Gastroesophageal sphincter (tissue), 4 donors: ENCODE measurements around the gene ST8SIA6. TPM values are rescaled to one million over a fixed set of nuclear protein-coding genes. Genes with fewer than 3 reads are reported as not detected.
"Not testable (repeated sequence)": the region's sequence is repeated elsewhere in the genome, so short reads cannot be mapped to it uniquely, and the experiment has no call there.

Experiments used
- ATAC-seq: fragments of 150-250 bp; one replicate; pipeline ENCODE4 v1.9.1; 2016; ENCODE audit warnings: mild to moderate bottlenecking, moderate library complexity
- H3K27ac ChIP-seq, 4 donors: fragments of 200-600 bp; sonication (generic) in 3 of 4; 1 replicate in 3 of 4; 2 replicates in 1 of 4; pipeline ENCODE4 v1.5.1; 2016 to 2019
- H3K27me3 ChIP-seq: fragments of 200-600 bp; sonication (generic); one replicate; pipeline ENCODE4 v1.5.1; 2019
- H3K36me3 ChIP-seq, 2 donors: fragments of 200-600 bp; sonication (generic); one replicate each; pipeline ENCODE4 v1.5.1; 2019; ENCODE audit warnings: control low read depth in 1 of 2
- H3K4me1 ChIP-seq, 3 donors: fragments of 200-600 bp; sonication (generic); 1 replicate in 2 of 3; 2 replicates in 1 of 3; pipeline ENCODE4 v1.5.1; 2016 to 2019; ENCODE audit warnings: control low read depth in 2 of 3
- H3K4me3 ChIP-seq, 2 donors: fragments of 200-600 bp; sonication (generic); one replicate each; pipeline ENCODE4 v1.5.1; 2019; ENCODE audit warnings: mild to moderate bottlenecking in 1 of 2, moderate library complexity in 1 of 2
- H3K9me3 ChIP-seq, 3 donors: fragments of 200-600 bp; sonication (generic); one replicate each; pipeline ENCODE4 v1.5.1; 2017 to 2019; ENCODE audit warnings: control low read depth in 2 of 3
- EP300 ChIP-seq: sonication (generic); formaldehyde crosslinking; IDR thresholded peaks from one replicate; pipeline ENCODE4 v1.6.1; 2017; ENCODE audit warnings: antibody characterized with exemption, mild to moderate bottlenecking
- POLR2A ChIP-seq, 2 donors: fragments of 450-650 bp; IDR thresholded peaks; one replicate each; pipeline ENCODE4 v1.6.1; 2017; ENCODE audit warnings: antibody characterized with exemption in 2 of 2, mild to moderate bottlenecking in 2 of 2, moderate library complexity in 1 of 2
- POLR2AphosphoS5 ChIP-seq: sonication (generic); formaldehyde crosslinking; IDR thresholded peaks from one replicate; pipeline ENCODE4 v1.6.1; 2017; ENCODE audit warnings: antibody characterized with exemption
- WGBS, 2 donors: methylation state at CpG; one replicate each; pipeline ENCODE4 v1.1.5; 2018; ENCODE audit warnings: low coverage in 1 of 2; 5-methylcytosine and 5-hydroxymethylcytosine counted together
- total RNA-seq, 4 donors: library from RNA; depleted of rRNA; stranded (reverse); fragments of >200 nt; gene quantifications; one replicate each; pipeline ENCODE4 v1.1.0, GENCODE V29; 2016
- TF ChIP-seq, protein P1 (sequence below), 4 experiments: fragments of 200-600 bp in 2 of 4; fragments of 450-650 bp in 2 of 4; sonication (generic) in 1 of 4; IDR thresholded peaks; one replicate each; pipeline ENCODE4 v1.5.1; 2017 to 2019; ENCODE audit warnings: antibody characterized with exemption in 4 of 4, mild to moderate bottlenecking in 2 of 4, moderate library complexity in 2 of 4

Gene ST8SIA6
- 1 to 10 TPM in 2 of 4 donors, not detected in 2; 1.5 to 1.9 TPM for total RNA-seq

DNA sequence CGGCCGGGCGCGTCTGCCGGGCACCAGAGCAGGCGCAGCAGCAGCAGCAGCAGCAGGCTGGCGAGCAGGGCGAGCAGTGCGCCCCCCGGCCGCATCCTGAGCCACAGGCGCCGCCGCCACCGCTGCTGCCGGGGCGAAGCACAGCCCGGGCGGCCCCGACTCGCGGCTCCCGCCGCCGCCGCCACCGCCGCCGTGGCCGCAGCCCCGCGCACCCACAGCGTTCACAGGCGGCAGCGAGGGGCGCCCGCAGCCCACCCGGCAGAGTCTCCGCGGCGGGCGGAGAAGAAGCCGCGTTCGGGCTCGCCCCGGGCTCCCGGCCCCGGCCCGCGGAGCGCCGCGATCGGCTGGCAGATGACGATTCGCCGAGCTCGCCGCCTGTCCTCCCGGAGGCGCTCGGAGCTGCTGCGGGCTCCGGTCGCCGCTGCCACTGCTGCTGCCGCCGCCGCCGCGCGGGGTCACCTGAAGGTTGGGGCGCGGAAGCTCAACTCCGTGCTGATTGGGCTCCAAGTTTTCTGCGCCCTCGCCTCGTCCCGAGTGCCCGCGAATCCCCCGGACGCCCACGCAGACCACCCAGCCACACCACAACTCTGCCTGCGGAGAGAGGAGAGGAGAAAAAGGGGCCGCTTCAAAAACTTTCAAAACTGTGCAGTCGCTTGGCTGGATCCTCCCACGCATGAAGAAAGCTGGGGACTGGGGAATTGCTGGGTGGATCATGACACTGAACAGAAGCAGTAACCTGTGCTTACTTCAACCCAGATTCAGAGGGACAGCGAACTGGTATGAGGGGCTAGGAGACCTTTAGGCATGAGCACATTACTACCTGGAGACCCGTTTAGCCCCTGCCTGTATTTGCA is at the start of gene ST8SIA6:
TSS of gene ST8SIA6 (minus strand) at position 435 of the 854 bp plus-strand sequence. CDS start at position 95, 340 bp downstream.
- H3K27me3 ChIP-seq: peaks cover 66% of the 10 kb centered on the region
- ATAC-seq: peak; percentile 53
- peak within 1 kb of the TSS; percentile 13 to 54 for H3K4me3 ChIP-seq
- WGBS, 2 donors: 50 to 68% methylated on average over 1 to 2 of the region's 91 CpGs
- TF ChIP-seq EP300: no peak
- TF ChIP-seq, protein P1, sequence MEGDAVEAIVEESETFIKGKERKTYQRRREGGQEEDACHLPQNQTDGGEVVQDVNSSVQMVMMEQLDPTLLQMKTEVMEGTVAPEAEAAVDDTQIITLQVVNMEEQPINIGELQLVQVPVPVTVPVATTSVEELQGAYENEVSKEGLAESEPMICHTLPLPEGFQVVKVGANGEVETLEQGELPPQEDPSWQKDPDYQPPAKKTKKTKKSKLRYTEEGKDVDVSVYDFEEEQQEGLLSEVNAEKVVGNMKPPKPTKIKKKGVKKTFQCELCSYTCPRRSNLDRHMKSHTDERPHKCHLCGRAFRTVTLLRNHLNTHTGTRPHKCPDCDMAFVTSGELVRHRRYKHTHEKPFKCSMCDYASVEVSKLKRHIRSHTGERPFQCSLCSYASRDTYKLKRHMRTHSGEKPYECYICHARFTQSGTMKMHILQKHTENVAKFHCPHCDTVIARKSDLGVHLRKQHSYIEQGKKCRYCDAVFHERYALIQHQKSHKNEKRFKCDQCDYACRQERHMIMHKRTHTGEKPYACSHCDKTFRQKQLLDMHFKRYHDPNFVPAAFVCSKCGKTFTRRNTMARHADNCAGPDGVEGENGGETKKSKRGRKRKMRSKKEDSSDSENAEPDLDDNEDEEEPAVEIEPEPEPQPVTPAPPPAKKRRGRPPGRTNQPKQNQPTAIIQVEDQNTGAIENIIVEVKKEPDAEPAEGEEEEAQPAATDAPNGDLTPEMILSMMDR (IDR thresholded peaks at IDR 0.05): peak in 1 of 4 experiments; percentile 13
- peak within 1 kb of the TSS in 2 of 4 donors; percentile 37 to 45 for H3K27ac ChIP-seq
- peaks cover 0 to 16% (median 0%) of the 10 kb centered on the region in 3 donors for H3K9me3 ChIP-seq
- H3K4me1 ChIP-seq: peaks cover 0 to 20% (median 5%) of the 10 kb centered on the region in 3 donors
- peaks cover 0 to 5% of the 10 kb centered on the region in 2 donors for H3K36me3 ChIP-seq

- Histone ChIP-seq H3K27ac (no peak overlapping the region), H3K36me3 (no peaks in the 10 kb centered on the region), H3K9me3 (no peaks in the 10 kb centered on the region), H3K4me3 (no peak overlapping the region), H3K4me1 (no peaks in the 10 kb centered on the region), H3K27me3 (no peaks in the 10 kb centered on the region)
- no peak for ATAC-seq
- 72 to 73% methylated on average over 6 to 7 of the region's 7 CpGs for WGBS, 2 donors
- TF ChIP-seq EP300 (no peak), POLR2AphosphoS5 (no peak), POLR2A (IDR thresholded peaks at IDR 0.05) (no peak)
- TF ChIP-seq, protein P1 (IDR thresholded peaks at IDR 0.05): no peak
Measured at GRCh38 chr10:17503795-17504194, 49.4 kb upstream of the ST8SIA6 start.

DNA sequence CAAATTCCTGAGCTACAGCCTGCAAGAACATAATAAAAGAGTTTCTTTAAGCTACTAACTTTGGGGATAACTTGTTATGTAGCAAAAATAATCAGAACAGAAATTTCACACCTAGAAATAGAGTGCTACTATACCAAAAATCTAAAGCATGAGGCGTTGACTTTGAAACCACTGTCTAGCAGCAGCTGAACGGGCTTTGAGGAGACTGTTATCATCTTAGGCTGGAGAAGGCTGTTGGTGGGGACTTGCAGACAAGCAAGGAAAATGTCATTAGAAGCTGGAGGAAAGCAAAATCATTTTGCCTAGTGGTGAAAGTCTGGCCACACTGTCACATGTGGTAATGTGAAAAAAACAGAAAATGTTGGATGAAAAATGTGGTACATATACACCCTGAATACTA is 48.4 kb upstream of the ST8SIA6 start:
- Histone ChIP-seq H3K9me3 (no peaks in the 10 kb centered on the region), H3K4me1 (no peaks in the 10 kb centered on the region), H3K27ac (no peak overlapping the region), H3K36me3 (no peaks in the 10 kb centered on the region), H3K4me3 (no peak overlapping the region), H3K27me3 (no peaks in the 10 kb centered on the region)
- ATAC-seq: no peak
- 74% methylated on average over 2 of the region's 2 CpGs; no CpG with 5 or more reads in 1 of the 2 donors for WGBS, 2 donors
- TF ChIP-seq POLR2AphosphoS5 (no peak), EP300 (no peak), POLR2A (IDR thresholded peaks at IDR 0.05) (no peak)
- TF ChIP-seq, protein P1 (IDR thresholded peaks at IDR 0.05): no peak

- H3K27ac ChIP-seq, H3K27me3 ChIP-seq, ATAC-seq, H3K4me3 ChIP-seq, H3K4me1 ChIP-seq, H3K9me3 ChIP-seq, H3K36me3 ChIP-seq: not testable (repeated sequence)
- WGBS, 2 donors: 99 to 100% methylated on average over 2 to 5 of the region's 5 CpGs
Measured at GRCh38 chr10:17499014-17499413, 44.6 kb upstream of the ST8SIA6 start.

GRCh38 chr10:17497446-17498030 is 43.1 kb upstream of the ST8SIA6 start:
- no peak for ATAC-seq

More at GRCh38 chr10:17497446-17498030, 43.1 kb upstream of the ST8SIA6 start:
- H3K4me1 ChIP-seq: no peaks in the 10 kb centered on the region
- H3K27me3 ChIP-seq: no peaks in the 10 kb centered on the region
- TF ChIP-seq, protein P1 (IDR thresholded peaks at IDR 0.05): no peak
- TF ChIP-seq POLR2AphosphoS5: no peak
- TF ChIP-seq POLR2A (IDR thresholded peaks at IDR 0.05): no peak
- TF ChIP-seq EP300: no peak
- H3K9me3 ChIP-seq: no peaks in the 10 kb centered on the region
- no peak overlapping the region for H3K4me3 ChIP-seq
- no peak overlapping the region for H3K27ac ChIP-seq
- WGBS, 2 donors: 31 to 32% methylated on average over 6 of the region's 6 CpGs
- H3K36me3 ChIP-seq: no peaks in the 10 kb centered on the region
